Measurements from ENCODE around the gene PDE1A. TPM values are rescaled to one million over a fixed set of nuclear protein-coding genes. Genes with fewer than 3 reads are reported as not detected.

The PDE1A gene
- total RNA-seq, 4 donors from 2014 or later, result 2.9 to 14.4 (median 4.4) TPM

- ATAC-seq (no peak), DNase-seq (no peak)
- TF ChIP-seq CTCF (IDR thresholded peaks at IDR 0.05 in 4 of 5, conservative IDR thresholded peaks at IDR 0.05 in 1 of 5), result no peak
- TF ChIP-seq POLR2A (IDR thresholded peaks at IDR 0.05), result no peak
- H3K4me1 ChIP-seq, result no peaks in the 10 kb centered on the region
- H3K4me3 ChIP-seq, result no peak overlapping the region
- intact Hi-C loops (cut with DNase I; ENCODE audit: low total_unique reads), result no loop called here
- H3K9me3 ChIP-seq, result no peaks in the 10 kb centered on the region
- in situ Hi-C loops (cut with MboI; ENCODE audit: low sequenced_read_pairs in 4 of 4), result loop anchor here in 2 of 4 donors (25.0 kb wide), 1 partner anchor 790 kb away; no protein-coding TSS in a partner anchor
- H3K27me3 ChIP-seq, result no peaks in the 10 kb centered on the region
- H3K27ac ChIP-seq, result no peak overlapping the region
- no peaks in the 10 kb centered on the region for H3K36me3 ChIP-seq
Measured at GRCh38 chr2:182197529-182197928, 229.3 kb downstream of the PDE1A start.

- H3K4me3 ChIP-seq, result no peak overlapping the region
- intact Hi-C loops (cut with DNase I; ENCODE audit: low total_unique reads), result no loop called here
- H3K27ac ChIP-seq, result no peak overlapping the region
- no peaks in the 10 kb centered on the region for H3K36me3 ChIP-seq
- DNase-seq (no peak), ATAC-seq (no peak)
- H3K9me3 ChIP-seq, result no peaks in the 10 kb centered on the region
- no peak for TF ChIP-seq CTCF (IDR thresholded peaks at IDR 0.05 in 4 of 5, conservative IDR thresholded peaks at IDR 0.05 in 1 of 5)
- in situ Hi-C loops (cut with MboI; ENCODE audit: low sequenced_read_pairs in 4 of 4), result loop anchor here in 3 of 4 donors (5.0 to 25.0 kb wide), 2 partner anchors 459 to 794 kb away; no protein-coding TSS in a partner anchor
- no peaks in the 10 kb centered on the region for H3K4me1 ChIP-seq
- H3K27me3 ChIP-seq, result no peaks in the 10 kb centered on the region
Measured at GRCh38 chr2:182193291-182193690, 233.5 kb downstream of the PDE1A start.

- Histone ChIP-seq H3K27me3 (no peaks in the 10 kb centered on the region), H3K4me3 (no peak overlapping the region), H3K4me1 (no peaks in the 10 kb centered on the region), H3K9me3 (no peaks in the 10 kb centered on the region), H3K36me3 (no peaks in the 10 kb centered on the region), H3K27ac (no peak overlapping the region)
- intact Hi-C loops (cut with DNase I; ENCODE audit: low total_unique reads), result no loop called here
- no peak for DNase-seq
- ATAC-seq, result no peak
- TF ChIP-seq CTCF (IDR thresholded peaks at IDR 0.05 in 4 of 5, conservative IDR thresholded peaks at IDR 0.05 in 1 of 5), result no peak
- TF ChIP-seq POLR2A (IDR thresholded peaks at IDR 0.05), result no peak
- in situ Hi-C loops (cut with MboI; ENCODE audit: low sequenced_read_pairs in 4 of 4), result loop anchor here in 3 of 4 donors (5.0 to 25.0 kb wide), 2 partner anchors 461 to 796 kb away; no protein-coding TSS in a partner anchor
Measured at GRCh38 chr2:182191061-182191460, 235.8 kb downstream of the PDE1A start.

GRCh38 chr2:182187130-182187529 lies 239.7 kb downstream of the PDE1A start:
- in situ Hi-C loops (cut with MboI; ENCODE audit: low sequenced_read_pairs in 4 of 4), result loop anchor here (5.0 to 25.0 kb wide), 4 partner anchors 448 to 800 kb away; no protein-coding TSS in a partner anchor
- no peaks in the 10 kb centered on the region for H3K36me3 ChIP-seq
- H3K4me3 ChIP-seq, result no peak overlapping the region
- TF ChIP-seq CTCF (IDR thresholded peaks at IDR 0.05 in 4 of 5, conservative IDR thresholded peaks at IDR 0.05 in 1 of 5), result no peak
- TF ChIP-seq POLR2A (IDR thresholded peaks at IDR 0.05), result no peak
- no peaks in the 10 kb centered on the region for H3K9me3 ChIP-seq
- ATAC-seq (no peak), DNase-seq (no peak)
- no peaks in the 10 kb centered on the region for H3K27me3 ChIP-seq
- H3K4me1 ChIP-seq, result no peaks in the 10 kb centered on the region
- no peak overlapping the region for H3K27ac ChIP-seq
- intact Hi-C loops (cut with DNase I; ENCODE audit: low total_unique reads), result no loop called here
